Astrocyte of the cerebellum (primary cell): ENCODE results near the gene EPHA4.

Experiments used
- DNase-seq: peaks from one replicate; pipeline ENCODE4 v3.0.0-alpha.2; 2011; ENCODE audit warnings: low read depth
- H3K4me3 ChIP-seq: 2 replicates; pipeline ENCODE4 v1.5.1; 2011; ENCODE audit warnings: mild to moderate bottlenecking, low read depth, low read length, moderate library complexity
- CTCF ChIP-seq: IDR thresholded peaks from 2 replicates; pipeline ENCODE4 v1.5.1; 2012; ENCODE audit warnings: low read length, low read depth, moderate library complexity, mild to moderate bottlenecking; ENCODE audit errors: missing control alignments
- in situ Hi-C: cut with HindIII; loops from 2 replicates; pipeline ENCODE4 v1.10.0; 2017; ENCODE audit warnings: low sequenced_read_pairs

The EPHA4 gene

GRCh38 chr2:221610675-221611074, 38.6 kb upstream of the EPHA4 start:
- DNase-seq = no peak
- in situ Hi-C loops = no loop called here
- H3K4me3 ChIP-seq = no peak overlapping the region
- no peak for TF ChIP-seq CTCF

GRCh38 chr2:221610255-221610654, 38.2 kb upstream of the EPHA4 start:
- no peak for DNase-seq
- TF ChIP-seq CTCF = no peak
- in situ Hi-C loops = no loop called here
- no peak overlapping the region for H3K4me3 ChIP-seq

GRCh38 chr2:221608442-221608841, 36.3 kb upstream of the EPHA4 start:
- TF ChIP-seq CTCF = no peak
- in situ Hi-C loops = no loop called here

GRCh38 chr2:221606424-221606823, 34.3 kb upstream of the EPHA4 start:
- TF ChIP-seq CTCF = no peak
- H3K4me3 ChIP-seq = no peak overlapping the region
- in situ Hi-C loops = no loop called here
- DNase-seq = no peak

More at GRCh38 chr2:221608442-221608841, 36.3 kb upstream of the EPHA4 start:
- DNase-seq = no peak
- H3K4me3 ChIP-seq = no peak overlapping the region

- in situ Hi-C loops = no loop called here
- no peak overlapping the region for H3K4me3 ChIP-seq
- DNase-seq = no peak
- TF ChIP-seq CTCF = no peak
Measured at GRCh38 chr2:221605751-221606240, 33.7 kb upstream of the EPHA4 start.

- H3K4me3 ChIP-seq = no peak overlapping the region
- DNase-seq = peak; percentile 15
- TF ChIP-seq CTCF = no peak
- in situ Hi-C loops = no loop called here
Measured at GRCh38 chr2:221602938-221603337, 30.8 kb upstream of the EPHA4 start.

- no peak for DNase-seq
- in situ Hi-C loops = no loop called here
- no peak for TF ChIP-seq CTCF
- H3K4me3 ChIP-seq = no peak overlapping the region
Measured at GRCh38 chr2:221601376-221601775, 29.3 kb upstream of the EPHA4 start.
